HCT116 (cell line): Measurements from ENCODE around the gene BNIP5. TPM values are rescaled to one million over a fixed set of nuclear protein-coding genes. Genes with fewer than 3 reads are reported as not detected.

Experiments
- ATAC-seq: fragments of 200-7000 bp; cut with Tn5 transposase; 2 replicates; pipeline ENCODE4 v1.9.1; 2020; ENCODE audit warnings: mild to moderate bottlenecking, moderate library complexity
- BruUV-seq: library from RNA; stranded (reverse); fragments of 400-500 nt; replicated peaks from 2 replicates; lab custom pipeline; 2021; lab: Mats Ljungman, UMichigan
- CTCF ChIA-PET: fragments of 300-600 bp; sonication (Branson Sonifier 250); formaldehyde crosslinking; loops from one replicate; lab custom pipeline; 2021; ENCODE audit warnings: antibody characterized with exemption; lab: Charles Lee
- POLR2A ChIA-PET: fragments of 300-600, 350-600 bp; sonication (Branson Sonifier 250); formaldehyde crosslinking; loops from one replicate; lab custom pipeline; 2021; ENCODE audit warnings: antibody characterized with exemption; lab: Charles Lee
- RAD21 ChIA-PET, 2 experiments: fragments of 300-600 bp; sonication (Branson Sonifier 250); formaldehyde crosslinking; loops; one replicate each; lab custom pipeline; 2023; ENCODE audit warnings: low total read pairs in 2 of 2; ENCODE audit not compliant: uncharacterized antibody in 2 of 2, unreplicated experiment in 2 of 2, low non-redundant PET in 1 of 2; lab: Charles Lee
- DNase-seq: peaks from one replicate; pipeline ENCODE4 v3.0.0-alpha.2; 2010; ENCODE audit warnings: low read depth, low spot score
- H2AFZ ChIP-seq: fragments of 200-600 bp; shearing (Covaris generic), sonication (generic); 2 replicates; pipeline ENCODE4 v1.6.1; 2017; ENCODE audit warnings: low read depth, mixed run types, mixed read lengths, antibody characterized with exemption, low read length; ENCODE audit not compliant: poor library complexity, severe bottlenecking
- H3K27ac ChIP-seq: 2 replicates; pipeline ENCODE4 v1.5.1; 2012; ENCODE audit warnings: low read depth, low read length
- H3K27me3 ChIP-seq: fragments of 200-600 bp; sonication (generic); 2 replicates; pipeline ENCODE4 v1.6.1; 2016; ENCODE audit warnings: mixed run types, low read length, mixed read lengths; ENCODE audit not compliant: insufficient read depth
- H3K36me3 ChIP-seq, 2 experiments: fragments of 200-500 bp in 1 of 2; fragments of 200-600 bp in 1 of 2; sonication (Bioruptor generic) in 1 of 2; sonication (generic) in 1 of 2; 2 replicates each; pipeline versions ENCODE4 v1.5.1 to v1.6.1; 2014 to 2016; ENCODE audit warnings: low read length in 2 of 2, inconsistent platforms in 1 of 2, mixed read lengths in 1 of 2, mixed run types in 1 of 2; ENCODE audit not compliant: insufficient read depth in 2 of 2, control insufficient read depth in 1 of 2
- H3K4me1 ChIP-seq, 2 experiments: fragments of 200-600 bp in 1 of 2; sonication (generic) in 1 of 2; 2 replicates each; pipeline versions ENCODE4 v1.5.1 to v1.6.1; 2012 to 2017; ENCODE audit warnings: low read length in 2 of 2, inconsistent platforms in 1 of 2, mild to moderate bottlenecking in 1 of 2, mixed read lengths in 1 of 2, mixed run types in 1 of 2, moderate library complexity in 1 of 2; ENCODE audit not compliant: insufficient read depth in 2 of 2, control insufficient read depth in 1 of 2
- H3K4me2 ChIP-seq: fragments of 200-600 bp; sonication (generic); 2 replicates; pipeline ENCODE4 v1.6.1; 2017; ENCODE audit warnings: mixed run types, low read length, mixed read lengths
- H3K4me3 ChIP-seq, 2 experiments: fragments of 200-600 bp in 1 of 2; sonication (generic) in 1 of 2; replicated peaks in 1 of 2; 2 replicates each; pipeline ENCODE4 v1.5.1; 2011 to 2016; ENCODE audit warnings: low read length in 2 of 2, control low read depth in 1 of 2, low read depth in 1 of 2, mild to moderate bottlenecking in 1 of 2, mixed read lengths in 1 of 2, mixed run types in 1 of 2
- H3K79me2 ChIP-seq: fragments of 200-600 bp; sonication (generic); 2 replicates; pipeline ENCODE4 v1.6.1; 2017; ENCODE audit warnings: mild to moderate bottlenecking, mixed run types, low read length, moderate library complexity, mixed read lengths; ENCODE audit not compliant: insufficient read depth
- H3K9ac ChIP-seq: fragments of 200-600 bp; sonication (generic); 2 replicates; pipeline ENCODE4 v1.6.1; 2016; ENCODE audit warnings: low read length, mixed read lengths
- H3K9me2 ChIP-seq: fragments of 200-600 bp; sonication (generic), shearing (Covaris generic); 2 replicates; pipeline ENCODE4 v1.6.1; 2017; ENCODE audit warnings: mixed run types, mild to moderate bottlenecking, moderate library complexity; ENCODE audit not compliant: insufficient read depth
- H3K9me3 ChIP-seq, 2 experiments: fragments of 200-500 bp in 1 of 2; fragments of 200-600 bp in 1 of 2; sonication (Bioruptor generic) in 1 of 2; sonication (generic) in 1 of 2; 2 replicates each; pipeline ENCODE4 v1.6.1; 2014 to 2017; ENCODE audit warnings: low read length in 2 of 2, mixed read lengths in 2 of 2, inconsistent platforms in 1 of 2, low read depth in 1 of 2, mild to moderate bottlenecking in 1 of 2, mixed run types in 1 of 2, moderate library complexity in 1 of 2; ENCODE audit not compliant: control insufficient read depth in 1 of 2, insufficient read depth in 1 of 2
- H4K20me1 ChIP-seq: fragments of 200-600 bp; sonication (generic), shearing (Covaris generic); 2 replicates; pipeline ENCODE4 v1.6.1; 2017; ENCODE audit warnings: mixed run types, mild to moderate bottlenecking, moderate library complexity; ENCODE audit not compliant: insufficient read depth
- CEBPB ChIP-seq: IDR thresholded peaks from 2 replicates; pipeline ENCODE4 v1.6.1; 2012; ENCODE audit warnings: low read depth
- CTCF ChIP-seq, 3 experiments: fragments of 200-600 bp in 1 of 3; sonication (generic) in 1 of 3; IDR thresholded peaks in 2 of 3; conservative IDR thresholded peaks in 1 of 3; 2 replicates each; pipeline ENCODE4 v1.5.1; 2012 to 2017; ENCODE audit warnings: low read depth in 2 of 3, low read length in 2 of 3, antibody characterized with exemption in 1 of 3, borderline replicate concordance in 1 of 3, control low read depth in 1 of 3, mild to moderate bottlenecking in 1 of 3, mixed read lengths in 1 of 3, mixed run types in 1 of 3, moderate library complexity in 1 of 3; ENCODE audit not compliant: insufficient read depth in 1 of 3
- EGR1 ChIP-seq: IDR thresholded peaks from 2 replicates; pipeline ENCODE4 v1.6.1; 2012; ENCODE audit warnings: low read depth
- ELF1 ChIP-seq: IDR thresholded peaks from 2 replicates; pipeline ENCODE4 v1.6.1; 2012; ENCODE audit warnings: low read depth, borderline replicate concordance
- EZH2phosphoT487 ChIP-seq: fragments of 200-600 bp; IDR thresholded peaks from 2 replicates; pipeline ENCODE4 v1.6.1; 2018; ENCODE audit warnings: antibody characterized with exemption, borderline replicate concordance
- FOSL1 ChIP-seq: IDR thresholded peaks from 2 replicates; pipeline ENCODE4 v1.6.1; 2012; ENCODE audit warnings: low read depth
- MAX ChIP-seq: IDR thresholded peaks from 2 replicates; pipeline ENCODE4 v1.6.1; 2012
- POLR2A ChIP-seq: IDR thresholded peaks from 2 replicates; pipeline ENCODE4 v1.7.0; 2011; ENCODE audit warnings: borderline replicate concordance; ENCODE audit not compliant: insufficient read depth, insufficient read length; ENCODE audit errors: extremely low read depth
- POLR2AphosphoS5 ChIP-seq: IDR thresholded peaks from 2 replicates; pipeline ENCODE4 v1.6.1; 2011; ENCODE audit warnings: mild to moderate bottlenecking, low read depth, low read length, moderate library complexity
- RAD21 ChIP-seq: IDR thresholded peaks from 2 replicates; pipeline ENCODE4 v1.6.1; 2012; ENCODE audit warnings: low read depth, mild to moderate bottlenecking
- SP1 ChIP-seq: IDR thresholded peaks from 2 replicates; pipeline ENCODE4 v1.6.1; 2012; ENCODE audit warnings: low read depth
- TCF7L2 ChIP-seq: IDR thresholded peaks from 2 replicates; pipeline ENCODE4 v1.7.0; 2011; ENCODE audit warnings: borderline replicate concordance, inconsistent platforms; ENCODE audit not compliant: insufficient read depth, insufficient read length; ENCODE audit errors: extremely low read depth
- YY1 ChIP-seq: IDR thresholded peaks from 2 replicates; pipeline ENCODE4 v1.6.1; 2011; ENCODE audit warnings: low read length, low read depth, moderate library complexity, mild to moderate bottlenecking; ENCODE audit not compliant: insufficient replicate concordance; ENCODE audit errors: extremely low read depth
- ZBTB33 ChIP-seq: IDR thresholded peaks from 2 replicates; pipeline ENCODE4 v1.6.1; 2011; ENCODE audit warnings: mild to moderate bottlenecking, low read length, moderate library complexity; ENCODE audit not compliant: insufficient replicate concordance; ENCODE audit errors: extremely low read depth
- intact Hi-C: fragments of 100-400 bp; cut with micrococcal nuclease; formaldehyde crosslinking; loops from 2 replicates; pipeline ENCODE4 v1.10.0; 2022
- total RNA-seq: library from RNA; stranded (reverse); gene quantifications from one replicate; pipeline ENCODE4 v1.2.1, GENCODE V29; 2021; ENCODE audit not compliant: unreplicated experiment

Gene BNIP5
- total RNA-seq, 1 experiment from 2014 or later = not detected

- TF ChIP-seq RAD21 (peak; percentile 62), POLR2AphosphoS5 (no peak), SP1 (no peak), EGR1 (no peak), ELF1 (no peak)
Measured at GRCh38 chr6:36340618-36341454, 4.1 kb upstream of the BNIP5 start (continued).

GRCh38 chr6:36340306-36340617 lies 3.6 kb upstream of the BNIP5 start:
- ChIA-PET POLR2A (interaction anchor here (1.4 kb wide), 1 partner anchor 18 kb away, joined by 4 read pairs; no protein-coding TSS in a partner anchor), RAD21 (no interaction called here), CTCF (interaction anchor here (0.8 to 2.0 kb wide), 9 partner anchors 11 to 419 kb away, joined by 3 to 20 read pairs (median 5); no protein-coding TSS in a partner anchor)
- Histone ChIP-seq H3K4me3 (no peak overlapping the region), H3K27me3 (no peaks in the 10 kb centered on the region), H2AFZ (peak overlapping the region; percentile 99), H3K4me1 (peaks cover 5 to 13% of the 10 kb centered on the region in 2 experiments), H3K79me2 (no peaks in the 10 kb centered on the region), H3K9me2 (no peaks in the 10 kb centered on the region), H3K9me3 (no peaks in the 10 kb centered on the region), H3K27ac (no peak overlapping the region), H4K20me1 (no peaks in the 10 kb centered on the region), H3K9ac (peak overlapping the region; percentile 41; the same call in 1 of the 2 replicates), H3K36me3 (no peaks in the 10 kb centered on the region), H3K4me2 (peak overlapping the region; percentile 83)
- no peak for DNase-seq
- intact Hi-C loops = no loop called here
- no TSS peak for BruUV-seq
- ATAC-seq = peak; percentile 12
- TF ChIP-seq FOSL1 (no peak), SP1 (no peak), YY1 (no peak), ZBTB33 (no peak), MAX (no peak), CEBPB (no peak), CTCF (IDR thresholded peaks at IDR 0.05 in 2 of 3, conservative IDR thresholded peaks at IDR 0.05 in 1 of 3; ENCODE audit: borderline replicate concordance in 1 of 3, insufficient read depth in 1 of 3, low read depth in 2 of 3, low read length in 2 of 3) (no peak), TCF7L2 (no peak), EZH2phosphoT487 (no peak), POLR2A (no peak)
